OCI-LY1 (cell line): ENCODE measurements around the gene SLC47A2.
"Not testable (repeated sequence)": the region's sequence is repeated elsewhere in the genome, so short reads cannot be mapped to it uniquely, and the experiment has no call there.

Experiments
- H2AFZ ChIP-seq: fragments of 200-600 bp; sonication (generic), shearing (Covaris generic); 2 replicates; pipeline ENCODE4 v1.6.0; 2014; ENCODE audit warnings: antibody characterized with exemption, mild to moderate bottlenecking, low read length
- H3F3A ChIP-seq: fragments of 200-600 bp; sonication (generic), shearing (Covaris generic); 2 replicates; pipeline ENCODE4 v1.6.0; 2014; ENCODE audit warnings: mild to moderate bottlenecking, antibody characterized with exemption, low read length, moderate library complexity; ENCODE audit not compliant: insufficient read depth
- H3K27ac ChIP-seq: fragments of 200-600 bp; sonication (generic); 2 replicates; pipeline ENCODE4 v1.5.1; 2014; ENCODE audit warnings: low read length, mixed run types, mild to moderate bottlenecking, low read depth; ENCODE audit not compliant: poor library complexity, severe bottlenecking
- H3K27me3 ChIP-seq: fragments of 200-600 bp; sonication (generic); 2 replicates; pipeline ENCODE4 v1.6.0; 2014; ENCODE audit warnings: antibody characterized with exemption, mild to moderate bottlenecking, low read length, moderate library complexity; ENCODE audit not compliant: insufficient read depth
- H3K36me3 ChIP-seq: fragments of 200-600 bp; sonication (generic); 2 replicates; pipeline ENCODE4 v1.6.1; 2014; ENCODE audit warnings: mild to moderate bottlenecking, antibody characterized with exemption, low read length, moderate library complexity, mixed read lengths; ENCODE audit not compliant: insufficient read depth
- H3K4me1 ChIP-seq: fragments of 200-600 bp; sonication (generic); 2 replicates; pipeline ENCODE4 v1.5.1; 2014; ENCODE audit warnings: mild to moderate bottlenecking, low read length, moderate library complexity; ENCODE audit not compliant: insufficient read depth, severe bottlenecking
- H3K4me2 ChIP-seq: fragments of 200-600 bp; sonication (generic), shearing (Covaris generic); 2 replicates; pipeline ENCODE4 v1.6.1; 2014; ENCODE audit warnings: low read length
- H3K4me3 ChIP-seq: fragments of 200-600 bp; sonication (generic); 2 replicates; pipeline ENCODE4 v1.5.1; 2014; ENCODE audit warnings: low read length, low read depth, mild to moderate bottlenecking, mixed read lengths; ENCODE audit not compliant: poor library complexity, severe bottlenecking
- H3K79me2 ChIP-seq: fragments of 200-600 bp; shearing (Covaris generic); 2 replicates; pipeline ENCODE4 v1.6.1; 2016; ENCODE audit warnings: mixed run types, low read length, mixed read lengths; ENCODE audit not compliant: insufficient read depth
- H3K9ac ChIP-seq: fragments of 200-600 bp; sonication (generic), shearing (Covaris generic); 2 replicates; pipeline ENCODE4 v1.6.1; 2014; ENCODE audit warnings: mild to moderate bottlenecking, low read length, mixed read lengths
- H3K9me2 ChIP-seq: fragments of 200-600 bp; sonication (generic), shearing (Covaris generic); 2 replicates; pipeline ENCODE4 v1.6.1; 2014; ENCODE audit warnings: low read depth, mild to moderate bottlenecking, low read length, mixed read lengths
- H3K9me3 ChIP-seq: fragments of 200-600 bp; shearing (Covaris generic); 2 replicates; pipeline ENCODE4 v1.6.1; 2014; ENCODE audit warnings: low read length, mixed read lengths
- H4K20me1 ChIP-seq: fragments of 200-600 bp; sonication (generic), shearing (Covaris generic); 2 replicates; pipeline ENCODE4 v1.6.0; 2016; ENCODE audit warnings: mild to moderate bottlenecking, low read length; ENCODE audit not compliant: insufficient read depth
- CTCF ChIP-seq: fragments of 200-600 bp; sonication (generic), shearing (Covaris generic); IDR thresholded peaks from 2 replicates; pipeline ENCODE4 v1.5.1; 2017; ENCODE audit warnings: mild to moderate bottlenecking, antibody characterized with exemption, low read length, moderate library complexity, mixed read lengths
- EZH2 ChIP-seq: fragments of 200-600 bp; sonication (generic), shearing (Covaris generic); IDR thresholded peaks from 2 replicates; pipeline ENCODE4 v1.8.0; 2017; ENCODE audit warnings: borderline replicate concordance, mixed run types, mild to moderate bottlenecking, antibody characterized with exemption, low read length, moderate library complexity, mixed read lengths

The SLC47A2 gene

GRCh38 chr17:19716108-19717030 lies at the start of gene SLC47A2:
Gene SLC47A2, minus strand, starts transcription at chr17:19716584. Its CDS starts 29 bp downstream, at chr17:19716555.
- TF ChIP-seq EZH2 (no peak), CTCF (no peak)
- H3K27ac ChIP-seq = no peak within 1 kb of the TSS
- no peaks in the 10 kb centered on the region for H3K36me3 ChIP-seq
- H3K9me2 ChIP-seq = no peaks in the 10 kb centered on the region
- H4K20me1 ChIP-seq = no peaks in the 10 kb centered on the region
- H3K9me3 ChIP-seq = no peaks in the 10 kb centered on the region
- H3F3A ChIP-seq = no peaks in the 10 kb centered on the region
- peaks cover 8% of the 10 kb centered on the region for H3K4me1 ChIP-seq
- H3K9ac ChIP-seq = no peak within 1 kb of the TSS
- H3K4me2 ChIP-seq = no peak within 1 kb of the TSS
- no peak within 1 kb of the TSS for H3K4me3 ChIP-seq
- no peak within 1 kb of the TSS for H2AFZ ChIP-seq
- no peaks in the 10 kb centered on the region; the same call in 1 of the 2 replicates for H3K27me3 ChIP-seq
- H3K79me2 ChIP-seq = no peaks in the 10 kb centered on the region

GRCh38 chr17:19766016-19766415 lies 49.6 kb upstream of the SLC47A2 start:
- no peak overlapping the region for H3K4me3 ChIP-seq
- H3K79me2 ChIP-seq = no peaks in the 10 kb centered on the region
- TF ChIP-seq EZH2 = no peak
- no peak overlapping the region for H3K27ac ChIP-seq
- H3K4me2 ChIP-seq = no peak overlapping the region
- no peaks in the 10 kb centered on the region for H3F3A ChIP-seq
- H3K9me3 ChIP-seq = no peaks in the 10 kb centered on the region
- no peak overlapping the region for H2AFZ ChIP-seq
- H3K4me1 ChIP-seq = no peaks in the 10 kb centered on the region
- no peaks in the 10 kb centered on the region for H3K36me3 ChIP-seq
- no peak overlapping the region for H3K9ac ChIP-seq
- no peaks in the 10 kb centered on the region for H4K20me1 ChIP-seq
- H3K27me3 ChIP-seq = no peaks in the 10 kb centered on the region
- no peaks in the 10 kb centered on the region for H3K9me2 ChIP-seq

- H4K20me1 ChIP-seq, H3K36me3 ChIP-seq: not testable (repeated sequence)
Observed at GRCh38 chr17:19763991-19764390, 47.6 kb upstream of the SLC47A2 start.

DNA sequence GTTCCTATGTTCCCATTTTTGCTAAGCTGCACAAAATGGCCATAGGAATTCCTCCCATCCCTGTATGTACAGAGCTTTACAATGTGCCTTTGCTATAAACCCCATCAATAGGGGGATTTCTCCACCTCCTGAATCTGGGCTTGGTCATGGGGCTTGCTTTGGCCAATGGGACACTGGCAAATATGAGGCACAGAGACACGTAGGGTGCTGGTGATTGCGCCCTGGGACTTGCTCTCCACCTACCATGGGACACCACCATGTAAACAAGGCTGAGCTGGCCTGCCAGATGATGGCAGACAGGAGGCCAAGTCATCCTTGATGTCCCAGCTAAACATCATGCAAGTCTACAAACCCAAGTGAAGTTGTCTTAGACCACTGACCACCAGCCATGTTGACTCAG lies 47.0 kb upstream of the SLC47A2 start:
- Histone ChIP-seq H4K20me1 (no peaks in the 10 kb centered on the region), H3K4me1 (no peaks in the 10 kb centered on the region), H3K9me2 (no peaks in the 10 kb centered on the region), H3K27ac (no peak overlapping the region), H3K4me3 (no peak overlapping the region), H3K36me3 (no peaks in the 10 kb centered on the region), H3K9me3 (no peaks in the 10 kb centered on the region), H3F3A (no peaks in the 10 kb centered on the region), H3K27me3 (no peaks in the 10 kb centered on the region), H3K9ac (no peak overlapping the region), H3K4me2 (no peak overlapping the region), H3K79me2 (no peaks in the 10 kb centered on the region), H2AFZ (no peak overlapping the region)
- no peak for TF ChIP-seq EZH2
- TF ChIP-seq CTCF = no peak

More at GRCh38 chr17:19763991-19764390, 47.6 kb upstream of the SLC47A2 start:
- H3K27me3 ChIP-seq, H3K9ac ChIP-seq, H3K4me3 ChIP-seq, H2AFZ ChIP-seq, H3K9me2 ChIP-seq, H3F3A ChIP-seq, H3K9me3 ChIP-seq, H3K27ac ChIP-seq, H3K4me2 ChIP-seq, H3K79me2 ChIP-seq, H3K4me1 ChIP-seq: not testable (repeated sequence)
